NT2/D1 (cell line): ENCODE data around the gene DLX3.

Source experiments
- DNase-seq: peaks from one replicate; pipeline ENCODE4 v3.0.0-alpha.2; 2011; ENCODE audit warnings: low read depth, low spot score
- H3K27me3 ChIP-seq: 2 replicates; pipeline ENCODE4 v1.6.0; 2011; ENCODE audit warnings: mild to moderate bottlenecking; ENCODE audit not compliant: insufficient read length, insufficient read depth
- H3K36me3 ChIP-seq: 2 replicates; pipeline ENCODE4 v1.6.1; 2011; ENCODE audit warnings: mild to moderate bottlenecking, low read length, mixed read lengths; ENCODE audit not compliant: insufficient read depth, insufficient read length
- H3K4me1 ChIP-seq: 2 replicates; pipeline ENCODE4 v1.5.1; 2011; ENCODE audit not compliant: insufficient read depth, insufficient read length
- H3K4me3 ChIP-seq: 2 replicates; pipeline ENCODE4 v1.5.1; 2011; ENCODE audit warnings: low read depth; ENCODE audit not compliant: insufficient read length
- H3K9ac ChIP-seq: 2 replicates; pipeline ENCODE4 v1.6.0; 2011; ENCODE audit warnings: low read depth; ENCODE audit not compliant: insufficient read length
- H3K9me3 ChIP-seq: 2 replicates; pipeline ENCODE4 v1.5.1; 2011; ENCODE audit warnings: mild to moderate bottlenecking, low read length; ENCODE audit not compliant: insufficient read depth
- SUZ12 ChIP-seq: IDR thresholded peaks from 2 replicates; pipeline ENCODE4 v1.6.1; 2011; ENCODE audit not compliant: insufficient read length, insufficient read depth; ENCODE audit errors: extremely low read depth
- YY1 ChIP-seq: IDR thresholded peaks from 2 replicates; pipeline ENCODE4 v1.6.1; 2011; ENCODE audit not compliant: insufficient read length, insufficient read depth
- ZNF274 ChIP-seq: IDR thresholded peaks from 2 replicates; pipeline ENCODE4 v1.6.1; 2011; ENCODE audit warnings: mild to moderate bottlenecking, low read depth, low read length

DLX3 gene

DNA sequence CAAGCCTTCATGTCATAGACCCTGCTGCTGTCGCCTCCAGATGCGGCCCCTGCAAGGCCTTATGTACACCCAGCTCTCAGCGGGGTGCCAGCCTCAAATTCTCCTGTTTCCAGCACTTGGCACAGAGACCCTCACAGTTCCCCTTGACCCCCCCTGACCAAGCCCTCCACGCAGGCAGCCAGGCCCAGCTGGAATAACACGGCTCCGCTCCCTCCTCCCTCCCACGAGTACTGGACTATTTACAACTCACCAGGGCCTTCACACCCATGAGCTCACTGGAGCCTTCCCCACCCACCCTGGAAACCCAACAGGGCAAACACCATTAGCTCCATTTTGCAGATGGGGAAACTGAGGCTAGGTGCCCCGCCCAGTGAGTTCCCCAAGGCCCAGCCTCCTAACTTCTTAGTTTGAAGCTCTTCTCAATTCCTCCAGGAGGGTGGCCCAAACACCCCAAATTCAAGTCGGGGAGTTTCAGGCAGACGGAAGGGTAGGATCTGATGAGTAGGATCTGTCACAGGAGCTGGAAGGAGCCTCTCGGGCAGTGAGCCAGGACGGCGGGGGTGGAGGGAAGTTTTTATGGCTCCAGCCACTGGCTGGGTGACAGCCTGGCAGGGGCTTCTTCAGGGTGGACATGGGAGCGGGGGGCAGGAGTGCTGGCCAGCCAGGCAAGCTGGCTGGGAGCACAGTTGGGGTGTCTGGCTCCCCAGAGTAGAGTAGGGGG, 43.5 kb downstream of the DLX3 start:
- H3K36me3 ChIP-seq: no peaks in the 10 kb centered on the region
- no peak overlapping the region for H3K4me3 ChIP-seq
- H3K27me3 ChIP-seq: peaks cover 9% of the 10 kb centered on the region
- DNase-seq: no peak
- no peak overlapping the region for H3K9ac ChIP-seq
- H3K9me3 ChIP-seq: no peaks in the 10 kb centered on the region
- peaks cover 12% of the 10 kb centered on the region for H3K4me1 ChIP-seq
- TF ChIP-seq YY1 (no peak), ZNF274 (no peak), SUZ12 (no peak)

DNA sequence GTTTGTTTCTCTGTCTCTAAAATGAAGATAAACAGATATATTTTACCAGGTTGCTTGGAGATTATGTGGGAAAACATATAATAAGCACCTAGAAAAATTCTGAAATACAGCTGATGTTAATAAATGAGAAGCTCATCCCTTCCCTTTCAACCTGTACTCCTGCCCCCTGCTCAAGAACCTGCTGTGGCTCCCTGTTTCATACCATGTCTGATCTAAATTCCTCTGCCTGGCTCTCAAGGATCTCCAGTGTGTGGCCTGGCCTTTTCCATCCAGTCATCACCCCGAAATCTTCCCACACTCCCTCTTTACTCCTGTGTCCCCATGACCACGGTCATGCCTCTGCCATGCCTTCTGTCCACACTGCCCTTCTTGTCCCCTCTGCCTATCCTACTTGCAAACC, 45.4 kb downstream of the DLX3 start:
- Histone ChIP-seq H3K9me3 (no peaks in the 10 kb centered on the region), H3K4me1 (peaks cover 20% of the 10 kb centered on the region), H3K9ac (no peak overlapping the region), H3K4me3 (no peak overlapping the region), H3K27me3 (peaks cover 6% of the 10 kb centered on the region), H3K36me3 (no peaks in the 10 kb centered on the region)
- DNase-seq: no peak
- TF ChIP-seq ZNF274: no peak
- TF ChIP-seq SUZ12: no peak
- TF ChIP-seq YY1: no peak

GRCh38 chr17:49946964-49947584, 48.0 kb downstream of the DLX3 start:
- no peaks in the 10 kb centered on the region for H3K9me3 ChIP-seq
- H3K4me1 ChIP-seq: peaks cover 18% of the 10 kb centered on the region
- no peak overlapping the region for H3K4me3 ChIP-seq
- no peak overlapping the region for H3K9ac ChIP-seq
- peaks cover 6% of the 10 kb centered on the region for H3K27me3 ChIP-seq
- no peak for DNase-seq
- TF ChIP-seq ZNF274: no peak
- TF ChIP-seq SUZ12: no peak
- no peak for TF ChIP-seq YY1
- H3K36me3 ChIP-seq: no peaks in the 10 kb centered on the region

- H3K36me3 ChIP-seq: no peaks in the 10 kb centered on the region
- TF ChIP-seq YY1 (no peak), ZNF274 (no peak), SUZ12 (no peak)
- H3K9ac ChIP-seq: peak overlapping the region; percentile 46
- H3K4me1 ChIP-seq: peaks cover 14% of the 10 kb centered on the region
- no peak for DNase-seq
- peaks cover 6% of the 10 kb centered on the region for H3K27me3 ChIP-seq
- H3K4me3 ChIP-seq: no peak overlapping the region
- H3K9me3 ChIP-seq: no peaks in the 10 kb centered on the region
Measured at GRCh38 chr17:49946208-49946607, 48.8 kb downstream of the DLX3 start.

DNA sequence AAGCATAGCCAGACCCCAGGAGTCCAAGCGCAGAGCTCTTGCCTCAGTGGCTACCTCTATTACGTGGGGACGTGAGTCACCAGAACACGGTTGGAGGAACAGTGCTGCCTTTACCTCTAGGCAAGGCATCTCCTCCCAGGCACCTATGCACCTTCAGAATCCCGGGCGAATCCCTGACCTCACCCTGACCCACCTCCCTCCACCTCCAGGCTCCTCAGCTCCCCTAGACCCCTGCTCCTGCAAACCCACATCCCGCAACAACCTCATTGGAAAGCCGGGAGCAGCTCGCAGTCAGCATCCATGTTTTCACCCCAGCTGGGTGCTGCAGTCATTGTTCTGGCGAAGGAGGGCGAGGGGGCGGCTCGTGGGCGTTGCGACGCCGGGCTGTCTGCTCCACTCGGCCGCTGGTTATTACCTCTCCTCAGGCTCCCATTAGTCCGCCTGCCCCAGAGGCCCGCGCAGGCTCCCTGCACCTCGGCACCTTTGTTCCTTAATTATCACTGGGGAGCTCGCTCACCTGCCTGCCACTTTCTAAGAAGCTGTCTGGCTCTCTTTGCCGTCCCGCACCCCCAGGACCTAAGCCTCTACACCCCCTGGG, 50.7 kb downstream of the DLX3 start:
- no peak for DNase-seq
- TF ChIP-seq SUZ12 (no peak), YY1 (no peak), ZNF274 (no peak)

GRCh38 chr17:49942947-49943346, 52.1 kb downstream of the DLX3 start:
- Histone ChIP-seq H3K36me3 (no peaks in the 10 kb centered on the region), H3K4me3 (no peak overlapping the region), H3K9me3 (no peaks in the 10 kb centered on the region), H3K4me1 (peaks cover 18% of the 10 kb centered on the region), H3K9ac (no peak overlapping the region), H3K27me3 (peaks cover 11% of the 10 kb centered on the region)
- TF ChIP-seq SUZ12 (no peak), ZNF274 (no peak), YY1 (no peak)
- DNase-seq: no peak

More for the DNA sequence above, 50.7 kb downstream of the DLX3 start:
- peaks cover 15% of the 10 kb centered on the region for H3K4me1 ChIP-seq
- H3K4me3 ChIP-seq: no peak overlapping the region
- no peaks in the 10 kb centered on the region for H3K36me3 ChIP-seq
- H3K9ac ChIP-seq: peak overlapping the region; percentile 58
- no peaks in the 10 kb centered on the region for H3K9me3 ChIP-seq
- H3K27me3 ChIP-seq: peaks cover 11% of the 10 kb centered on the region

GRCh38 chr17:49941427-49941826, 53.6 kb downstream of the DLX3 start:
- H3K36me3 ChIP-seq: no peaks in the 10 kb centered on the region

More at GRCh38 chr17:49941427-49941826, 53.6 kb downstream of the DLX3 start:
- Histone ChIP-seq H3K9me3 (no peaks in the 10 kb centered on the region), H3K4me3 (no peak overlapping the region), H3K9ac (no peak overlapping the region), H3K4me1 (peaks cover 18% of the 10 kb centered on the region), H3K27me3 (peaks cover 5% of the 10 kb centered on the region)
- no peak for DNase-seq
- no peak for TF ChIP-seq SUZ12
- no peak for TF ChIP-seq YY1
- no peak for TF ChIP-seq ZNF274
